ENCODE results near the gene TENM3.
"Not testable (repeated sequence)": the region's sequence is repeated elsewhere in the genome, so short reads cannot be mapped to it uniquely, and the experiment has no call there.

The TENM3 gene

DNA sequence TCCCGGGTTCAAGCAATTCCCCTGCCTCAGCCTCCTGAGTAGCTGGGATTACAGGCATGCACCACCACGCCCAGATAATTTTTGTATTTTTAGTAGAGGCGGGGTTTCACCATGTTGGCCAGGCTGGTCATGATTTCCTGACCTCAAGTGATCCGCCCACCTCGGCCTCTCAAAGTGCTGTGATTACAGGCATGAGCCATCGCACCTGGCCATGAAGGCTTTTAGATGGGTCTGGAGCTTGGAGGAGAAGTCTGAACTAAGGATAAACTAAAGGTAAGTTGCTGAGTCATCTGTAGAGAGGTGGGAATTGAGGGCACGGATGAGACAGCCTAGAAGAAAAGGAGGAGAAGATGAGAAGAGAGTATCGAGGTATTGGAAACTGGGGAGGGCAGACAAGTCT lies at the start of gene TENM3:
Gene TENM3 (plus strand): TSS at position 199 of the 400 bp plus-strand sequence. CDS start 80,619 bp downstream, outside the sequence.
- DNase-seq, result not testable (repeated sequence)

- no peak for DNase-seq
These were observed 48.9 kb upstream of the TENM3 start for GRCh38 chr4:182194091-182194824.

DNA sequence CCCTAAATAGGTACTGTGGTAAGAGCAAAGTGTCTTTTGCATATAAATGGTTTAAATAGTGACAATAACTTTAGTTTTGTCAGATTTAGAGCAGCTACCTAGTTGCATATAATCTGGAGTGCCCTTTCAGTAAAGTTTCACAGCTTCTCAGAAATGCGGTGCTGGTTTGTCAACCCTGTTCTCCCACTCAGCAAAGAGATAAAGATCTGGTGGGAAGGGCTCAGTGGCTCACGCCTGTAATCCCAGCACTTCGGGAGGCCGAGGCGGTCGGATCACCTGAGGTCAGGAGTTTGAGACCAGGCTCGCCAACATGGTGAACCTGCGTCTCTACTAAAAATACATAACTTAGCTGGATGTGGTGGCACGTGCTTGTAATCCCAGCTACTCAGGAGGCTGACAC lies 45.6 kb upstream of the TENM3 start:
- DNase-seq, result no peak

DNA sequence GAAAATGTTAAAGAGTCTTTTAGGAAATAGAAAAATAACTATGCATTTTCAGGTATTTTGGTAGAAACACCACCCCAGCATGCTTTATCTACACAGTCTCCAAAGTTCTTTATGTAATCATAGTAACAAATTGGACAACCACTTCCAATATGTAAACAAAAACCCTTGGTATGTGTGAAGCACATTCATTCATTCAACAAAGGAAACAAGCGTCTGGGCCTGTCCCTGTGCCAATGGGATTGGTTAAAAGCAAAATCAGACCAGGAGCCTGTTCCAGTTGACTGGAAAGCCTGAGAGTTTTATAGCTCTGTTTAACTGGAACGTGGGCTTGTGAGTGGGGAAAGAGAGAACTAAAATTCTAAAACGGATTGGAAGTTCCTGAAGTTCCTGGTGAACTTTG lies 41.3 kb upstream of the TENM3 start:
- DNase-seq, result no peak

DNA sequence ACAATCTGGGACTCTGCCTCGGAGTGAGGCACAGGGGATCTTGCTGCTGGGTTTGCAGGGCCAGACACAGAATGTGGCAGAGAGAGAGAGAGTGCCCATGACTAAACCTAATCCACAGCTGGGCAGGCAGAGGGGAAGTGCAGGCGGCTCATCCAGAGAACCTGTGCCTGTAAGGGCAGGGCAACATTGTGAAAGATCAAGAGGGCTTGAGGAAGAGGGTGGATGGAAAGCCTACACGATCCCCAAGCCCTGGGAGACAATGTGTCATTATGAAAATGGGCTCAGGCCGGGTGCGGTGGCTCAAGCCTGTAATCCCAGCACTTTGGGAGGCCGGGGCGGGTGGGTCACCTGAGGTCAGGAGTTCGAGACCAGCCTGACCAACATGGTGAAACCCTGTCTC lies 40.6 kb upstream of the TENM3 start:
- DNase-seq, result no peak

DNA sequence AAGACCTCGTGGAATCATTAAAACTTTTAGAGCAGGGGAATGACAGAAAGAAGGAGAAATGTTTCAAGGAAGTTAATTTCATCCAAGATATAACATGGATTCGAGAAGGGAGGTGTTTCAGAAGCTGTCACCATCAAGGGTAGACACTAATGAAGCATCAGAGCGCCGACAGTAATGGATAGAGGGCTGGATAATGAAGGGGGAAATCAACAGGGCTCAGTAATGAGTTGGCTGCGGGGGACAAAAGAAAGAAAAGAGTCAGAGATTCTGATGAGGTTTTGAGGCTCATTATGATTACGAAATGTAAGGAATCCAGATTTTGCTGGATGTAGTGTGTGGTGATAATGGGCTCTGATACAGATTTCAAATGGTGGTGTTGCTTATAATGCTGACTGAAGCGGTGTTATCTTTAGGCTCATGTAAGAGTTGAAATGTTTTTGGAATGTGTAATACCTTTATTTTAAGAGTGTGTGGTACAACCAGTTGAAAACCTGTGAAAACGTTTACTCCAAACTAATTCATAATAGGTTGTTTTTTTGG lies 39.3 kb upstream of the TENM3 start:
- DNase-seq, result no peak

- no peak for DNase-seq
These were observed 37.9 kb upstream of the TENM3 start for GRCh38 chr4:182205306-182205705.

GRCh38 chr4:182206266-182206665 lies 36.9 kb upstream of the TENM3 start:
- no peak for DNase-seq

- no peak for DNase-seq
These were observed 36.3 kb upstream of the TENM3 start for GRCh38 chr4:182206916-182207315.

- no peak for DNase-seq
These were observed 35.3 kb upstream of the TENM3 start for GRCh38 chr4:182207830-182208396.

DNA sequence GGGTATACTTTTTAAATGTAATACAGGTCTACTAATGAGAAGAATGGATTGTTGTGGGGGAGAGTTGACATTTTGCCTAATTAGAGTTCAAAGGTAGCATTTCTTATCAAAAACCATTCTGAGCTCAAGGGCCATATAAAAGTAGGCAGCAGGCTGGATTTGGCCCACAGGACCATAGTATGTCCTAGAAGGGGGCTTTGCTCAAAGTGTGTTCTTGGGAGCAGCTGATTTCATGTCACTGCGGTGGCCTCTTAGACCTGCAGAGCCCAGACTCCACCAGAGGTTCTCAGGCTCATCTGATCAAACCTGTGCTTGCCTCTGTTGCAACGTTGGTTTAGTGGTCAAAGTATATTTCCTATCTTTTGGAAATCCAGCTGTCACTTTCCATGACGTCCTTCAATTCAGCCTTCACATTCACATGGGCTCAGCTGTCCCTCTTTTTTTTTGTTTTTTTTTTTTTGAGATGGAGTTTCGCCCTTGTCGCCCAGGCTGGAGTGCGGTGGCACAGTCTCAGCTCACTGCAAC lies 34.6 kb upstream of the TENM3 start:
- DNase-seq, result no peak

GRCh38 chr4:182212211-182212761 lies 30.9 kb upstream of the TENM3 start:
- no peak for DNase-seq

GRCh38 chr4:182213004-182213403 lies 30.2 kb upstream of the TENM3 start:
- no peak for DNase-seq

- DNase-seq, result no peak
These were observed 28.1 kb upstream of the TENM3 start for GRCh38 chr4:182215148-182215547.

- no peak for DNase-seq
These were observed 27.2 kb upstream of the TENM3 start for GRCh38 chr4:182216005-182216404.

- no peak for DNase-seq
These were observed 23.7 kb upstream of the TENM3 start for GRCh38 chr4:182219411-182220056.

DNA sequence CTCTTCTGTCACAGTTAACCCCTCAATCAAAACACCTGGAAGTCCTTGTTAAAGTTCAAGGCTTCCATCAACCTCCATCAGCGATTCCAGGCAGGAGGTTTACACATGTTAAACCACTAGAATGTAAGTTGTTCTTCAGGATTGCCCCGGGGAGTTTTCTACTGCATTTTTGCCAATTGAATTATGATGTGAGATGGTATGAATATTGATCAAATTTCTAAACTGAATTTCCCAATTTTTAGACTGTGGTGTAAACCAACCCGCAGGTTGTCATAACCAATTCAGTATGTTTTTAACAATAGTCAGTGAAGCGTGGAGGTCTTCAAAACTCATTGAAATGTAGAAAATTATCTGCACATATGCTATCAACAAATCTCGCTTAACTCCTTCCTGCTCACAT lies 21.2 kb upstream of the TENM3 start:
- no peak for DNase-seq

- no peak for DNase-seq
These were observed 20.4 kb upstream of the TENM3 start for GRCh38 chr4:182222766-182223165.

GRCh38 chr4:182223708-182224107 lies 19.5 kb upstream of the TENM3 start:
- no peak for DNase-seq

- no peak for DNase-seq
These were observed 18.9 kb upstream of the TENM3 start for GRCh38 chr4:182224192-182224850.

DNA sequence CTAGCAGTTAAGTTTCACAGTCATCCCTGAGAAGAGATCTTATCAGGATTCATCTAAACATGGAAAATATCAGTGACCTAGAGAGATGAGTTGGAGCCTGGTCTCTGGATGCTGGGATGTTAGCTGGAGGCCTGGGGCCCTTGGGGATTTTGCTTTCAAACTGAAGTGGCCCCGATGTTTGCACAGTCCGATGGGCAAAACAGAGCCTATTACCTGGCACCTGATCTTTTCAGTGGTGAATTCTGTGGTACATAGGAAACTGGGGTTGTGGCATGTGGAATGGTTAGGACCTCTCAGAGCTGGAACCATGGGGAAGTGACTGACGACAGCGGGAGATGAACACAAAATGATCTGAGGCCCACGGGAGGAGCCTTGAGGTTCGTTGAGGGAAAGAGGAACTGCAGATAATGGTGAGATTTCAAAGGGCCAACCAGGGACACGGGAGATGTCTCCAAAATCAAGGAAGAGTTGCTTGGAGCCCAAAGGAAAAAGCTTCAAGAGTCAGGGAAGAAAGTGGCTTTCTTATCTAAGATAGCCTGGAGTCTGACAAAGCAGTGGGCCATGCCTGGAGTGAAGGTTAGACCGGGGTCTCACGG lies 17.8 kb upstream of the TENM3 start:
- DNase-seq, result no peak

DNA sequence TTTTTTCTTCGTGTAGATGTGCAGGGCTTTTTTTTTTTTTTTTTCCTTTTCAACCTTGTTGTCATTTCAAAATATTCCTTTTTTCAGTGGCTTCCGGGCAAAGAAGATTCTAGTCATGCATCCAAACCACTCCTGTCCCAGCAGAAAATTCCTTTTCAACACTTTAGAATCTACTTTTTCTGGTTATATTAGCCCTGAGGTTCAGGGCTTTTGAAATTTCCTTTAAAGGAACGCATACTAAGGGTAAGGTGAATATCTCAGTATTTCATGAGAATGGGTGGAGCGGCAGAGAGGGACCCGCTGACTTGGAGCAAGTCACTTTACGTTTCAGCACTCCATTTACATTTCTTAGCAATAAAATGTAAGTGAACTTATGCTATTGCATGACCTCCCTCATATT lies 15.6 kb upstream of the TENM3 start:
- no peak for DNase-seq
